Activated CD8-positive, alpha-beta T cell treated with anti-CD3 and anti-CD28 coated beads for 36 hours (primary cell): ENCODE measurements around the gene CFI. TPM values are rescaled to one million over a fixed set of nuclear protein-coding genes. Genes with fewer than 3 reads are reported as not detected.

ENCODE experiments used
- ATAC-seq: fragments of 200-7000 bp; cut with Tn5 transposase; one replicate; pipeline ENCODE4 v1.10.0; 2021; ENCODE audit warnings: mild to moderate bottlenecking, moderate library complexity
- CTCF ChIA-PET: fragments of 350-600 bp; sonication (Branson Sonifier 250); formaldehyde crosslinking; loops from one replicate; lab custom pipeline; 2021; ENCODE audit warnings: antibody characterized with exemption; lab: Charles Lee
- POLR2A ChIA-PET: fragments of 350-600 bp; sonication (Branson Sonifier 250); formaldehyde crosslinking; loops from one replicate; lab custom pipeline; 2021; ENCODE audit warnings: antibody characterized with exemption; lab: Charles Lee
- DNase-seq: peaks from one replicate; pipeline ENCODE4 v3.0.0-alpha.2; 2020
- H3K27ac Mint-ChIP-seq: one replicate; pipeline ENCODE4 v1.8.0; 2021; ENCODE audit warnings: mild to moderate bottlenecking, mixed read lengths
- H3K27me3 Mint-ChIP-seq: one replicate; pipeline ENCODE4 v1.8.0; 2021; ENCODE audit warnings: mixed read lengths
- H3K36me3 Mint-ChIP-seq: one replicate; pipeline ENCODE4 v1.8.0; 2021; ENCODE audit warnings: low read depth, mixed read lengths
- H3K4me1 Mint-ChIP-seq: one replicate; pipeline ENCODE4 v1.8.0; 2021; ENCODE audit warnings: low read depth, mixed read lengths
- H3K4me3 Mint-ChIP-seq: one replicate; pipeline ENCODE4 v1.8.0; 2021; ENCODE audit warnings: mild to moderate bottlenecking, moderate library complexity, mixed read lengths
- H3K9me3 Mint-ChIP-seq: one replicate; pipeline ENCODE4 v1.8.0; 2021; ENCODE audit warnings: mixed read lengths
- CTCF ChIP-seq: fragments of 200-600 bp; IDR thresholded peaks from one replicate; pipeline ENCODE4 v1.8.0; 2022; ENCODE audit warnings: antibody characterized with exemption, mild to moderate bottlenecking
- intact Hi-C: fragments of 100-400 bp; cut with micrococcal nuclease; formaldehyde crosslinking; loops from one replicate; pipeline ENCODE4 v1.10.0; 2022
- total RNA-seq, 2 experiments: library from RNA; stranded (reverse); gene quantifications; one replicate each; pipeline ENCODE4 v1.2.3, GENCODE V29; 2021

CFI gene
- total RNA-seq, 2 experiments from 2014 or later, result not detected

- ATAC-seq, result peak; percentile 58
- peak; percentile 27 for TF ChIP-seq CTCF
- Mint-ChIP-seq H3K27me3 (peaks cover 1% of the 10 kb centered on the region), H3K4me3 (no peak overlapping the region), H3K9me3 (no peaks in the 10 kb centered on the region), H3K4me1 (no peaks in the 10 kb centered on the region), H3K36me3 (no peaks in the 10 kb centered on the region), H3K27ac (no peak overlapping the region)
- ChIA-PET POLR2A (no interaction called here), CTCF (interaction anchor here (0.7 to 1.9 kb wide), 7 partner anchors 9 to 365 kb away, joined by 3 to 7 read pairs (median 4); partner anchors contain the start of gene GAR1)
- intact Hi-C loops, result no loop called here
- DNase-seq, result peak; percentile 34
Observed at GRCh38 chr4:109803924-109804571, 2.2 kb upstream of the CFI start.

GRCh38 chr4:109801099-109801789, 555 bp downstream of the CFI start:
- ATAC-seq (no peak), DNase-seq (no peak)
- H3K9me3 Mint-ChIP-seq, result peaks cover 5% of the 10 kb centered on the region
- no peak for TF ChIP-seq CTCF
- peaks cover 1% of the 10 kb centered on the region for H3K27me3 Mint-ChIP-seq
- no peak overlapping the region for H3K4me3 Mint-ChIP-seq
- H3K27ac Mint-ChIP-seq, result no peak overlapping the region
- no peaks in the 10 kb centered on the region for H3K4me1 Mint-ChIP-seq
- intact Hi-C loops, result no loop called here
- ChIA-PET CTCF (interaction anchor here (1.2 kb wide), 1 partner anchor 373 kb away, joined by 3 read pairs; no protein-coding TSS in a partner anchor), POLR2A (no interaction called here)
- H3K36me3 Mint-ChIP-seq, result no peaks in the 10 kb centered on the region

GRCh38 chr4:109798866-109799265, 2.9 kb downstream of the CFI start:
- ChIA-PET CTCF (no interaction called here), POLR2A (no interaction called here)
- Mint-ChIP-seq H3K27me3 (peaks cover 4% of the 10 kb centered on the region), H3K4me1 (no peaks in the 10 kb centered on the region), H3K36me3 (peaks cover 10% of the 10 kb centered on the region), H3K4me3 (no peak overlapping the region), H3K9me3 (peaks cover 19% of the 10 kb centered on the region), H3K27ac (no peak overlapping the region)
- intact Hi-C loops, result no loop called here
- DNase-seq (no peak), ATAC-seq (no peak)
- no peak for TF ChIP-seq CTCF

GRCh38 chr4:109795059-109795458, 6.7 kb downstream of the CFI start:
- peaks cover 4% of the 10 kb centered on the region for H3K27me3 Mint-ChIP-seq
- ATAC-seq (no peak), DNase-seq (no peak)
- no peak for TF ChIP-seq CTCF
- intact Hi-C loops, result no loop called here
- H3K9me3 Mint-ChIP-seq, result peaks cover 19% of the 10 kb centered on the region
- no peak overlapping the region for H3K27ac Mint-ChIP-seq
- H3K36me3 Mint-ChIP-seq, result peaks cover 10% of the 10 kb centered on the region
- H3K4me1 Mint-ChIP-seq, result no peaks in the 10 kb centered on the region
- ChIA-PET CTCF (interaction anchor here (1.2 kb wide), 1 partner anchor 9 kb away, joined by 3 read pairs; no protein-coding TSS in a partner anchor), POLR2A (interaction anchor here (1.3 kb wide), 1 partner anchor 20 kb away, joined by 3 read pairs; no protein-coding TSS in a partner anchor)
- no peak overlapping the region for H3K4me3 Mint-ChIP-seq

GRCh38 chr4:109787807-109788206, 14.0 kb downstream of the CFI start:
- Mint-ChIP-seq H3K27me3 (peaks cover 1% of the 10 kb centered on the region), H3K4me3 (no peak overlapping the region), H3K4me1 (no peaks in the 10 kb centered on the region), H3K9me3 (no peaks in the 10 kb centered on the region), H3K36me3 (no peaks in the 10 kb centered on the region), H3K27ac (no peak overlapping the region)
- DNase-seq (no peak), ATAC-seq (no peak)
- intact Hi-C loops, result no loop called here
- TF ChIP-seq CTCF, result no peak
- ChIA-PET POLR2A (no interaction called here), CTCF (no interaction called here)
